GM19372 (cell line): ENCODE measurements around the gene CREBZF.
"Not testable (repeated sequence)": the region's sequence is repeated elsewhere in the genome, so short reads cannot be mapped to it uniquely, and the experiment has no call there.

ENCODE experiments used
- ATAC-seq: cut with Tn5 transposase; IDR thresholded peaks from one replicate; pipeline ENCODE4 v1.9.1; 2021; ENCODE audit warnings: mild to moderate bottlenecking, low read depth, moderate library complexity; ENCODE audit not compliant: unreplicated experiment

The CREBZF gene

DNA sequence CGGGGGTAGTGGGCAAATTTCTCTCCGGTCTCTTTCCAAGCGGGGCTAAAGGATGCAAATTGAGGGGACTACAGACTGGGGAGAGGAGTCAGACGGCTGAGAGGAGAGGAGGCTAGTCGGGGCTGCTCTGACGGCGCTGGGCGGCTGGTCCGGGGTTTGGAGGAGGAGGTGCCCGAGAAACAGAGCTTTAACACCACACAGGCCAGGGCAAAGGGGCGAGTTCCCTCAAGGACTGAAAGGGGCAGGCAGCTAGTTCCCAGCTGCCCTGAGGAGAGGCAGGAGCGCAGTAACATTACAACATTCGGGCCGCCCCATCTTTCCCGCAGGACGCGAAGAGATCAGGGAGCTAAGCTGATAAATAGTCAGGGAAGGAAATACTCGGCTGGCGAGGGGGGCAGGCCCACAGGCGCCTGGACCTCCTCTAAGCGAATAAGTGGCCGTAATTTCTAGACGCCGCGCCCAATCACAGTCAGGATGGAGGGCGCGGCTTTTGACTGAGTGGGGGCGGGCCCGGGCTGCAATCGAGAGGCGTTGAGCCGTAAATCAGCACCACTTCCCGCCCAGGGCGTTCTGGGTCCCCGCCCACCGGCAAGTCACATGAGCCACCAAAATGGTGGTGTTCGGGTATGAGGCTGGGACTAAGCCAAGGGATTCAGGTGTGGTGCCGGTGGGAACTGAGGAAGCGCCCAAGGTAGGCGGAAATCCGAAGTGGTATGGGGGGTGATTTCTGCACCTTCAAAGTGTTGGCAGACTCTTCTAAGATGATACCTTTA lies 36.7 kb downstream of the CREBZF start, which contains the start of gene TMEM126B:
TMEM126B (plus strand) TSS at position 596 of the 773 bp plus-strand sequence; CDS start at position 611, 15 bp downstream.
- peak; percentile 99 for ATAC-seq

GRCh38 chr11:85627332-85627997 lies 37.5 kb downstream of the CREBZF start, which contains the start of gene DLG2:
DLG2 (minus strand) TSS chr11:85627344.
- no peak for ATAC-seq

- no peak for ATAC-seq
Measured at GRCh38 chr11:85626496-85626895, 38.4 kb downstream of the CREBZF start.

- no peak for ATAC-seq
Measured at GRCh38 chr11:85620256-85620655, 44.7 kb downstream of the CREBZF start.

- ATAC-seq = no peak
Measured at GRCh38 chr11:85619499-85619898, 45.4 kb downstream of the CREBZF start.

DNA sequence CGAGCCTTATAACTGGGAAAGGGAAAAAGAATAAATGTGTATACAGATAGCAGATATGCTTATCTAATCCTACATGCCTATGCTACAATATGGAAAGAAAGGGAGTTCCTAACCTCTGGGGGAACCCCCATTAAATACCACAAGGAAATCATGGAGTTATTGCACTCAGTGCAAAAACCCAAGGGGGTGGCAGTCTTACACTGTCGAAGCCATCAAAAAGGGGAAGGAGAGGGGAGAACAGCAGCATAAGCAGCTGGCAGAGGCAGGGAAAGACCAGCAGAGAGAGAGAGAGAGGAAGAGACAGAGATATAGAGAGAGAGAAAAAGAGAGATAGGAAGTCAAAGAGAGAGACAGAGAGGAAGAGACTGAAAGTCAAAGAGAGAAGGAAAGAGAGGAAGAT lies 53.3 kb downstream of the CREBZF start:
- not testable (repeated sequence) for ATAC-seq
